HCT116 (cell line): ENCODE measurements around the gene PKNOX2. TPM values are rescaled to one million over a fixed set of nuclear protein-coding genes. Genes with fewer than 3 reads are reported as not detected.

Experiments
- ATAC-seq: fragments of 200-7000 bp; cut with Tn5 transposase; 2 replicates; pipeline ENCODE4 v1.9.1; 2020; ENCODE audit warnings: mild to moderate bottlenecking, moderate library complexity
- BruUV-seq: library from RNA; stranded (reverse); fragments of 400-500 nt; replicated peaks from 2 replicates; lab custom pipeline; 2021; lab: Mats Ljungman, UMichigan
- CTCF ChIA-PET: fragments of 300-600 bp; sonication (Branson Sonifier 250); formaldehyde crosslinking; loops from one replicate; lab custom pipeline; 2021; ENCODE audit warnings: antibody characterized with exemption; lab: Charles Lee
- POLR2A ChIA-PET: fragments of 300-600, 350-600 bp; sonication (Branson Sonifier 250); formaldehyde crosslinking; loops from one replicate; lab custom pipeline; 2021; ENCODE audit warnings: antibody characterized with exemption; lab: Charles Lee
- RAD21 ChIA-PET, 2 experiments: fragments of 300-600 bp; sonication (Branson Sonifier 250); formaldehyde crosslinking; loops; one replicate each; lab custom pipeline; 2023; ENCODE audit warnings: low total read pairs in 2 of 2; ENCODE audit not compliant: uncharacterized antibody in 2 of 2, unreplicated experiment in 2 of 2, low non-redundant PET in 1 of 2; lab: Charles Lee
- DNase-seq: peaks from one replicate; pipeline ENCODE4 v3.0.0-alpha.2; 2010; ENCODE audit warnings: low read depth, low spot score
- H2AFZ ChIP-seq: fragments of 200-600 bp; shearing (Covaris generic), sonication (generic); 2 replicates; pipeline ENCODE4 v1.6.1; 2017; ENCODE audit warnings: low read depth, mixed run types, mixed read lengths, antibody characterized with exemption, low read length; ENCODE audit not compliant: poor library complexity, severe bottlenecking
- H3K27ac ChIP-seq: 2 replicates; pipeline ENCODE4 v1.5.1; 2012; ENCODE audit warnings: low read depth, low read length
- H3K27me3 ChIP-seq: fragments of 200-600 bp; sonication (generic); 2 replicates; pipeline ENCODE4 v1.6.1; 2016; ENCODE audit warnings: mixed run types, low read length, mixed read lengths; ENCODE audit not compliant: insufficient read depth
- H3K36me3 ChIP-seq, 2 experiments: fragments of 200-500 bp in 1 of 2; fragments of 200-600 bp in 1 of 2; sonication (Bioruptor generic) in 1 of 2; sonication (generic) in 1 of 2; 2 replicates each; pipeline versions ENCODE4 v1.5.1 to v1.6.1; 2014 to 2016; ENCODE audit warnings: low read length in 2 of 2, inconsistent platforms in 1 of 2, mixed read lengths in 1 of 2, mixed run types in 1 of 2; ENCODE audit not compliant: insufficient read depth in 2 of 2, control insufficient read depth in 1 of 2
- H3K4me1 ChIP-seq, 2 experiments: fragments of 200-600 bp in 1 of 2; sonication (generic) in 1 of 2; 2 replicates each; pipeline versions ENCODE4 v1.5.1 to v1.6.1; 2012 to 2017; ENCODE audit warnings: low read length in 2 of 2, inconsistent platforms in 1 of 2, mild to moderate bottlenecking in 1 of 2, mixed read lengths in 1 of 2, mixed run types in 1 of 2, moderate library complexity in 1 of 2; ENCODE audit not compliant: insufficient read depth in 2 of 2, control insufficient read depth in 1 of 2
- H3K4me2 ChIP-seq: fragments of 200-600 bp; sonication (generic); 2 replicates; pipeline ENCODE4 v1.6.1; 2017; ENCODE audit warnings: mixed run types, low read length, mixed read lengths
- H3K4me3 ChIP-seq, 2 experiments: fragments of 200-600 bp in 1 of 2; sonication (generic) in 1 of 2; replicated peaks in 1 of 2; 2 replicates each; pipeline ENCODE4 v1.5.1; 2011 to 2016; ENCODE audit warnings: low read length in 2 of 2, control low read depth in 1 of 2, low read depth in 1 of 2, mild to moderate bottlenecking in 1 of 2, mixed read lengths in 1 of 2, mixed run types in 1 of 2
- H3K79me2 ChIP-seq: fragments of 200-600 bp; sonication (generic); 2 replicates; pipeline ENCODE4 v1.6.1; 2017; ENCODE audit warnings: mild to moderate bottlenecking, mixed run types, low read length, moderate library complexity, mixed read lengths; ENCODE audit not compliant: insufficient read depth
- H3K9ac ChIP-seq: fragments of 200-600 bp; sonication (generic); 2 replicates; pipeline ENCODE4 v1.6.1; 2016; ENCODE audit warnings: low read length, mixed read lengths
- H3K9me2 ChIP-seq: fragments of 200-600 bp; sonication (generic), shearing (Covaris generic); 2 replicates; pipeline ENCODE4 v1.6.1; 2017; ENCODE audit warnings: mixed run types, mild to moderate bottlenecking, moderate library complexity; ENCODE audit not compliant: insufficient read depth
- H3K9me3 ChIP-seq, 2 experiments: fragments of 200-500 bp in 1 of 2; fragments of 200-600 bp in 1 of 2; sonication (Bioruptor generic) in 1 of 2; sonication (generic) in 1 of 2; 2 replicates each; pipeline ENCODE4 v1.6.1; 2014 to 2017; ENCODE audit warnings: low read length in 2 of 2, mixed read lengths in 2 of 2, inconsistent platforms in 1 of 2, low read depth in 1 of 2, mild to moderate bottlenecking in 1 of 2, mixed run types in 1 of 2, moderate library complexity in 1 of 2; ENCODE audit not compliant: control insufficient read depth in 1 of 2, insufficient read depth in 1 of 2
- H4K20me1 ChIP-seq: fragments of 200-600 bp; sonication (generic), shearing (Covaris generic); 2 replicates; pipeline ENCODE4 v1.6.1; 2017; ENCODE audit warnings: mixed run types, mild to moderate bottlenecking, moderate library complexity; ENCODE audit not compliant: insufficient read depth
- CBX3 ChIP-seq: IDR thresholded peaks from 2 replicates; pipeline ENCODE4 v1.6.1; 2012; ENCODE audit warnings: low read depth
- CEBPB ChIP-seq: IDR thresholded peaks from 2 replicates; pipeline ENCODE4 v1.6.1; 2012; ENCODE audit warnings: low read depth
- RAD21 ChIP-seq: IDR thresholded peaks from 2 replicates; pipeline ENCODE4 v1.6.1; 2012; ENCODE audit warnings: low read depth, mild to moderate bottlenecking
- SIN3A ChIP-seq: IDR thresholded peaks from 2 replicates; pipeline ENCODE4 v1.6.1; 2012; ENCODE audit warnings: low read depth
- YY1 ChIP-seq: IDR thresholded peaks from 2 replicates; pipeline ENCODE4 v1.6.1; 2011; ENCODE audit warnings: low read length, low read depth, moderate library complexity, mild to moderate bottlenecking; ENCODE audit not compliant: insufficient replicate concordance; ENCODE audit errors: extremely low read depth
- ZFX ChIP-seq: fragments of 450-650 bp; IDR thresholded peaks from 2 replicates; pipeline ENCODE4 v1.6.1; 2017
- intact Hi-C: fragments of 100-400 bp; cut with micrococcal nuclease; formaldehyde crosslinking; loops from 2 replicates; pipeline ENCODE4 v1.10.0; 2022
- total RNA-seq: library from RNA; stranded (reverse); gene quantifications from one replicate; pipeline ENCODE4 v1.2.1, GENCODE V29; 2021; ENCODE audit not compliant: unreplicated experiment
- TF ChIP-seq, protein P1 (sequence below): IDR thresholded peaks from 2 replicates; pipeline ENCODE4 v1.6.1; 2012; ENCODE audit warnings: low read depth
- TF ChIP-seq, protein P2 (sequence below): IDR thresholded peaks from 2 replicates; pipeline ENCODE4 v1.6.1; 2011; ENCODE audit warnings: mild to moderate bottlenecking, low read length, moderate library complexity; ENCODE audit not compliant: insufficient replicate concordance; ENCODE audit errors: extremely low read depth

PKNOX2 gene
- total RNA-seq, 1 experiment from 2014 or later: 0.20 TPM

DNA sequence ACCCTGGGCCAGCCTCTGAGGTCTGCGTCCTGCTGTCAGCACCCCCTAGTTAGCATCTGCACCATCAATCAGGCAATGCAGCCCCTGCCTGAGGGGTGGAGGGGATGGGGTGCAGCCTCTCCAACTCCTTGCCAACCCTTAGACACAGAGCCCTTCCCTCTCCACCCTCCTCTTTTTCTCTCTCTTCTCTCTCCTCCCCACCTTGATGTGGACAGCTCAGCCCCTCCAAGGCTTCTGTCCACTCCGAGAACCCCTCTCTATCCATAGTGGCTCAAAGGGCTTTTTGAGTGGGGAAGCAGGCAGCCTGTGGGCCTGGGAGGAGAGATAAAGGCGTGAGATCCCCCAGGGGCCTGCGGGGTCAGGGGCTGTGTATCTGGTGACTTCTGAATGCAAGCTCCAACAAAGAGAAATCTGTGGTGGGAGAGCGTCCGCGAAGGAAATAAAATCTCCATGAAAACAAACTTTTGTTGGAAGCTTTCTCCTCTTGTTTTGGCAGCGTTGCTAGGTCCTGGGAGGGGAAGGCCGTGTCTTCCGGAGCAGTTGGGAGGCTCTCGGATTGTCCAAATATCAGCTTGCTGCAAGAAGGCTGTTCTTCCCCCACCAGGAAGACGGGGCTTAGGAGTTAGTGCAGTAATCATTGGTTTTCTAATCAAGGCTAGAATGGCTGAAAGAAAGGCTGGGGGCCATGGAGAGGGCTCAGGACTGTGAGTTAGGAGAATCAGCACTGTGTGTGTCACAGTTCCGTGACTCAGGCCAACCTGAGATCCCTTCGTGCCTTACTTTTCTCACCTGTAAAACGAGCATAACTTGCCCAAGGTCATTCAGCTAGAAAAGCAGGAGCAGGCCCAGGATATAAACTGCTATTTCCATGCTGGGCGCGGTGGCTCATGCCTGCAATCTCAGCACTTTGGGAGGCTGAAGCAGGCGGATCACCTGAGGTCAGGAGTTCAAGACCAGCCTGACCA lies 50.3 kb downstream of the PKNOX2 start:
- TF ChIP-seq, protein P1, sequence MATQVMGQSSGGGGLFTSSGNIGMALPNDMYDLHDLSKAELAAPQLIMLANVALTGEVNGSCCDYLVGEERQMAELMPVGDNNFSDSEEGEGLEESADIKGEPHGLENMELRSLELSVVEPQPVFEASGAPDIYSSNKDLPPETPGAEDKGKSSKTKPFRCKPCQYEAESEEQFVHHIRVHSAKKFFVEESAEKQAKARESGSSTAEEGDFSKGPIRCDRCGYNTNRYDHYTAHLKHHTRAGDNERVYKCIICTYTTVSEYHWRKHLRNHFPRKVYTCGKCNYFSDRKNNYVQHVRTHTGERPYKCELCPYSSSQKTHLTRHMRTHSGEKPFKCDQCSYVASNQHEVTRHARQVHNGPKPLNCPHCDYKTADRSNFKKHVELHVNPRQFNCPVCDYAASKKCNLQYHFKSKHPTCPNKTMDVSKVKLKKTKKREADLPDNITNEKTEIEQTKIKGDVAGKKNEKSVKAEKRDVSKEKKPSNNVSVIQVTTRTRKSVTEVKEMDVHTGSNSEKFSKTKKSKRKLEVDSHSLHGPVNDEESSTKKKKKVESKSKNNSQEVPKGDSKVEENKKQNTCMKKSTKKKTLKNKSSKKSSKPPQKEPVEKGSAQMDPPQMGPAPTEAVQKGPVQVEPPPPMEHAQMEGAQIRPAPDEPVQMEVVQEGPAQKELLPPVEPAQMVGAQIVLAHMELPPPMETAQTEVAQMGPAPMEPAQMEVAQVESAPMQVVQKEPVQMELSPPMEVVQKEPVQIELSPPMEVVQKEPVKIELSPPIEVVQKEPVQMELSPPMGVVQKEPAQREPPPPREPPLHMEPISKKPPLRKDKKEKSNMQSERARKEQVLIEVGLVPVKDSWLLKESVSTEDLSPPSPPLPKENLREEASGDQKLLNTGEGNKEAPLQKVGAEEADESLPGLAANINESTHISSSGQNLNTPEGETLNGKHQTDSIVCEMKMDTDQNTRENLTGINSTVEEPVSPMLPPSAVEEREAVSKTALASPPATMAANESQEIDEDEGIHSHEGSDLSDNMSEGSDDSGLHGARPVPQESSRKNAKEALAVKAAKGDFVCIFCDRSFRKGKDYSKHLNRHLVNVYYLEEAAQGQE: no peak
- TF ChIP-seq, all 23 proteins: peak for 0
- H3K4me1 ChIP-seq: no peaks in the 10 kb centered on the region
- no peaks in the 10 kb centered on the region for H4K20me1 ChIP-seq
- H3K79me2 ChIP-seq: no peaks in the 10 kb centered on the region
- 0 out of 2 replicates have a peak, but pooled peaks cover 3% of the 10 kb centered on the region for H3K27me3 ChIP-seq
- no peaks in the 10 kb centered on the region for H3K9me2 ChIP-seq
- no peak overlapping the region for H3K9ac ChIP-seq
- ChIA-PET RAD21 (no interaction called here), CTCF (no interaction called here), POLR2A (no interaction called here)
- no peak for ATAC-seq
- intact Hi-C loops: no loop called here
- no peak overlapping the region for H3K27ac ChIP-seq
- no peaks in the 10 kb centered on the region for H3K9me3 ChIP-seq
- no TSS peak for BruUV-seq
- no peak for DNase-seq
- H3K4me3 ChIP-seq: no peak overlapping the region
- no peaks in the 10 kb centered on the region for H3K36me3 ChIP-seq
- no peak overlapping the region for H3K4me2 ChIP-seq
- H2AFZ ChIP-seq: no peak overlapping the region

DNA sequence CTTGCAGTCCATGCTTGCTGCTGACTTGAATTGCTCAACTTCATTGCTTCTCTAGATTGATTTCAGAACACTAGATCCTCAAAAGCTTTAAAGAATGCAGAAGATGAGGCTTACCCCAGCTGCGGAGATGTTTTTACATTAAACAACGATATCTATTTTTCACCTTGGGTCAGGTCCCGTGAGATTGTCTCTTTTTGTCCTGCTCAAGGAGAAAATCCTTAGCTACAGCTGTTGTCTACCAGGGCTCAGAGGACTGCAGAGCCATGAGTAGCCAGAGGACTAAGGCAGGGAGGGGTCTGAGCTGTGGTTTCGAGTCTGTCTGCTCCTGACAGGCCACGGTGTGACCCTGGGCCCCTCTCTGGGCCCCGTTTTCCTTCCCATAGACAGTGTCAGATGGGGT lies 51.4 kb downstream of the PKNOX2 start:
- intact Hi-C loops: loop anchor here (1.0 kb wide), 1 partner anchor 11 kb away; no protein-coding TSS in a partner anchor
- Histone ChIP-seq H3K27ac (no peak overlapping the region), H3K79me2 (no peaks in the 10 kb centered on the region), H2AFZ (no peak overlapping the region), H3K9me2 (no peaks in the 10 kb centered on the region), H3K4me1 (no peaks in the 10 kb centered on the region), H3K4me2 (no peak overlapping the region), H3K9me3 (no peaks in the 10 kb centered on the region), H3K27me3 (0 out of 2 replicates have a peak, but pooled peaks cover 3% of the 10 kb centered on the region), H4K20me1 (no peaks in the 10 kb centered on the region), H3K36me3 (no peaks in the 10 kb centered on the region), H3K9ac (no peak overlapping the region), H3K4me3 (no peak overlapping the region)
- no peak for DNase-seq
- no peak for ATAC-seq
- BruUV-seq: no TSS peak
- ChIA-PET POLR2A (no interaction called here), CTCF (no interaction called here), RAD21 (no interaction called here)
- TF ChIP-seq YY1 (no peak), RAD21 (no peak), CBX3 (no peak), CEBPB (no peak), SIN3A (no peak), ZFX (no peak)
- TF ChIP-seq, protein P2, sequence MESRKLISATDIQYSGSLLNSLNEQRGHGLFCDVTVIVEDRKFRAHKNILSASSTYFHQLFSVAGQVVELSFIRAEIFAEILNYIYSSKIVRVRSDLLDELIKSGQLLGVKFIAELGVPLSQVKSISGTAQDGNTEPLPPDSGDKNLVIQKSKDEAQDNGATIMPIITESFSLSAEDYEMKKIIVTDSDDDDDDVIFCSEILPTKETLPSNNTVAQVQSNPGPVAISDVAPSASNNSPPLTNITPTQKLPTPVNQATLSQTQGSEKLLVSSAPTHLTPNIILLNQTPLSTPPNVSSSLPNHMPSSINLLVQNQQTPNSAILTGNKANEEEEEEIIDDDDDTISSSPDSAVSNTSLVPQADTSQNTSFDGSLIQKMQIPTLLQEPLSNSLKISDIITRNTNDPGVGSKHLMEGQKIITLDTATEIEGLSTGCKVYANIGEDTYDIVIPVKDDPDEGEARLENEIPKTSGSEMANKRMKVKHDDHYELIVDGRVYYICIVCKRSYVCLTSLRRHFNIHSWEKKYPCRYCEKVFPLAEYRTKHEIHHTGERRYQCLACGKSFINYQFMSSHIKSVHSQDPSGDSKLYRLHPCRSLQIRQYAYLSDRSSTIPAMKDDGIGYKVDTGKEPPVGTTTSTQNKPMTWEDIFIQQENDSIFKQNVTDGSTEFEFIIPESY: no peak
